Middle frontal gyrus (tissue), 1 donor: Measurements from ENCODE around the gene AMPH.
A peak's percentile ranks its signal among the peaks of the same experiment; 100 is the strongest.

Experiments
- DNase-seq: peaks from one replicate; pipeline ENCODE4 v3.0.0-alpha.2; 2015; ENCODE audit warnings: low spot score; ENCODE audit errors: extremely low spot score

The AMPH gene

DNA sequence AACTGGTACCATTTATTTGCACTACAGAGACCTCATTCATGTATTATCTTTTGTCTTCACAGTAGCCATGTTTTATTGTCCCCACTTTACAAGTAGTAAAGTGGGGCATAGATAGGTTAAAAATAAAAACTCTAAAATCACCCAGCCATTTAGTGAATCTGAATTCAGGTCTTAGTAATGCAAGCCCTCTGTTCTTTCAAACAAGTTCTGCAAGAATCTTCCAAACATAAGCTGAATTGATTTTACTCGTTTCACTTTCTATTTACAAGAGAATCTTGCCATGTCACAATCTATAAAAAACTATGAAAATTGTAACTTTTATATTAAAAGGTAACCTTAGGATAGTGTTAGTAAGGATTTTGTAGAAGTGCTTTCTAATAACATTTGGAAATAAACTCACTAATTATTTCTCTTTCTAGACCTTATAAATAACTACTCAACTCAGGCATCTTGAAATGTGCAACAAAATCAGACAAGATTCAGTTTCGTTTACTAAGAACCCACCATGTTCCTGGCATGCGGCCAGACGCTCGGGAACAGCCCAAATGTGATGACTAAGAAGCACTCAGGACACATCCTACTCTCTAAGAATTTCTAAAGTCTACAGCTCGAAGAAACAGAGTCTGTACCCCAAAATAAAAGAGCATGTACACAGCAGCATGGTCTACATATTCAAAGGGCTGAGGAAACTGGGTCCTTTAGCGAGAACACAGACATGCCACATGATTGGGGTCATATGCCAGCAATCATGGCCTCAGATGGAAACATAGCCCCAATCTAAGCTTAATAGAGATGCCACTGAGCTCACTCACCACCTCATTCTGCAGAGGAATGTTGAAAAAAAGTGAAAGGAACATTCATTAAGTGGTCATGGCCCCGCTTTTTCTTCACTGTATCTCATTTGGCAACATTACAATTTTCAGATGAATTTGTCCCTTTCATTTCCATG lies 167.6 kb downstream of the AMPH start:
- DNase-seq, result no peak

DNA sequence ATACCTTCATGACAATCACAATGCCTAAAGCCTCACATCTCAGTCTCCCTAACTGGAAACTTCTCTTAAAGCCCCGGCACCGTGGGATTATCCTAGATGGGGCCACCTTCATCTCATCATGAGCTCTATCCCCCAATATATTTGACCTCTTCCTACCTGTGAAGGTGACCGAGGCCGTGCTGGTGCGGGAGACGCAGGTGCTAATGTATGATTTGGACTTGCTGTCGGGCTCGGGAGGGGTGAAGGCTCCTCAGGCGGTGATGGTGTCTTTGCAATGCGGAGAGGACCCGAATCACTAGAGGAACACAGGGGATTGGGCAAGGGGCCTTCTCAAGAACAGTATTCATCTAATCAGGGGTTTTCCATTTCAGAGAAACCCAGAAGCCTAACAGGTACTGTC lies 168.4 kb downstream of the AMPH start:
- DNase-seq, result no peak

DNA sequence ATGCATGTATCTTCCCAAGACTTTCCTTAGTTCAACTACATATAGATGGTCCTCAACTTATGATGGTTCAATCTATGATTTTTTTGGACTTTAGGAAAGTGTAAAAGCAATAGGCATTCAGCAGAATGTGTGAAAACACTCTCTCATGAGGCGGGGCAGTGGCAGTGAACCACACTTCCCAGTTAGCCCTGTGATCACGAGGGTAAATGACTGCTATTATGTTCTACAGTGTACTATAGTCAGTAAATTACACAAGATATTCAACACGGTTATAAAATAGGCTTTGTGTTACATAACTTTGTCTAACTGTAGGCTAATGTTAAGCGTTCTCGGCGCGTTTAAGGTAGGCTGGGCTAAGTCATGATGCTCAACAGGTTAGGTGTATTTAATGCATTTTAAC lies 169.3 kb downstream of the AMPH start:
- DNase-seq, result no peak

GRCh38 chr7:38453826-38454225 lies 177.3 kb downstream of the AMPH start:
- no peak for DNase-seq

GRCh38 chr7:38453168-38453567 lies 178.0 kb downstream of the AMPH start:
- no peak for DNase-seq

GRCh38 chr7:38452681-38453108 lies 178.5 kb downstream of the AMPH start:
- no peak for DNase-seq

- DNase-seq, result no peak
These were observed 179.3 kb downstream of the AMPH start for GRCh38 chr7:38451840-38452239.

DNA sequence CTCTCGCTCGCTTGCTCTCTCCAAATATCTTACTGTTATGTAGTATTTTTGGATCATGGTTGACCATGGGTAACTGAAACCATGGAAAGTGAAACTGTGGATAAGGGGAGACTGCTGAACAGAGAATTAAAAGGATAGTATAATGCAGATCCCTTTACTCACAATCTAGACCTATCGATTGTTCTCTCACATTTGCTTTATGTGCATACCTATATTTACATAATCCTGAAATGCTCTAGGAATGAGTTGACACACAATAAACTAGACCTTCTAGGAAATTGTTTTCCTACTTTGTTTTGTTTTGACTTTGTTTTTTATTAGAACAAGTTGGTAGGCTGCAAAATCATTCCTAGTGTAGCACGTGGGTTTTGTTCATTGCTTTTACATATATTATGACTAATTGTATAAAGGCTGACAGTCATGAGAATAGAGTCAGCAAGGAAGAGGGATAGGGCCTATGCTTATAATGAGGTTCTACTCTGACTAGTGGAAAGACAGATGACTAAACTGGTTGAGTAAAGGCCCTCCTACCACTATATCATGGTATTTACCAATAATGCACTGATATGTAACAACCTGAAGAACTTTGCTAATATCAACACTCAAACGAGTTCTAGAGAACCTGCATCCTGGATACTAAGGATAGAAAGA lies 182.5 kb downstream of the AMPH start:
- no peak for DNase-seq

- DNase-seq, result no peak
These were observed 183.1 kb downstream of the AMPH start for GRCh38 chr7:38448054-38448453.

DNA sequence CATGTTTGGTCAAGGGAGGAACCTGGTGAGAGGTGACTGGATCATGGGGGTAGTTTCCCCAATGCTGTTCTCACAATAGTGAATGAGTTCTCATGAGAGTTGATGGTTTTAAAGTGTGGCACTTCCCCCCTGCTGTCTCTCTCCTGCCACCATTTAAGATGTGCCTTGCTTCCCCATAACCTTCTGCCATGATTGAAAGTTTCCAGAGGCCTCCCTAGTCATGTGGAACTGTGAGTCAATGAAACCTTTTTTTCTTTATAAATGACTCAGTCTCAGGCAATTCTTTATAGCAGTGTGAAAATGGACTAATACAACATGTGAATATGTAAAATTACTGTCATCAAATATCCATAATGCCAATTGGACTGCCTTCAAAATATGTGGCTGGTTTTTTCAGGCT lies 192.2 kb downstream of the AMPH start:
- no peak for DNase-seq

- no peak for DNase-seq
These were observed 198.5 kb downstream of the AMPH start for GRCh38 chr7:38432671-38433070.

GRCh38 chr7:38432080-38432479 lies 199.1 kb downstream of the AMPH start:
- no peak for DNase-seq

- no peak for DNase-seq
These were observed 202.1 kb downstream of the AMPH start for GRCh38 chr7:38429057-38429456.

GRCh38 chr7:38428041-38428440 lies 203.1 kb downstream of the AMPH start:
- peak; percentile 26 for DNase-seq

DNA sequence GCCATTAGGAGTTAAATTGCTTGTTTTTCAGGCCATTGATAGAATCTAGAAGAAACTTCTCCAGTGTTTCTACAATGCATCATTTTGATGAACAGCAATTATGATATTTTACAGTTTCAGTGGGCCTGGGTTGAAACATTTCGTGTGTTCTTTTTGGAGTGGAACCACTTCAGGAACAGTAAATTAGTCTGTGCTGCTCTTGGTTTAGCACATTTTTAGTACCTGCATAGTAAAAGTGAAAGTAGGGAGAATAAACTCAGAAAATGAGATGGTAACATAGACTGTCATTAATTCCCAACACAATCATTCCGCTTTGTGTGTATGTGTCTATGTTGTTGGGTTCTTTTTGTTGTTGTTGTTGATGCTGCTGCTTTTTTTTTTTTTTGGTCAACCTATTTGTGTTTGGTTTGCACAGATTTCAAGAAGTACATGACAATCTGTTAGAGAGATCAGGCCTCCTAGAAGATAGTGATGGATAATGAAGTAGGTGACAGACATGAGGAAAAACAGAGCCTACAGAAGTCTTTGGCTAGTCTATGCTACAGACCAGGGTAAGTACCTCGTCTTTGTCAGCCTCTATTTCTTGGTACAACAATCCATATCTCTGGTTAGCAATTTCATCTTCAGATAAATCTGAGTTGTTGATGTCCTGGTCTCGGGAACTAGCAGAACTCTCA lies 203.8 kb downstream of the AMPH start:
- DNase-seq, result no peak

GRCh38 chr7:38425509-38425908 lies 205.7 kb downstream of the AMPH start:
- DNase-seq, result no peak

- no peak for DNase-seq
These were observed 206.3 kb downstream of the AMPH start for GRCh38 chr7:38424750-38425463.

- no peak for DNase-seq
These were observed 217.4 kb downstream of the AMPH start for GRCh38 chr7:38413784-38414183.

DNA sequence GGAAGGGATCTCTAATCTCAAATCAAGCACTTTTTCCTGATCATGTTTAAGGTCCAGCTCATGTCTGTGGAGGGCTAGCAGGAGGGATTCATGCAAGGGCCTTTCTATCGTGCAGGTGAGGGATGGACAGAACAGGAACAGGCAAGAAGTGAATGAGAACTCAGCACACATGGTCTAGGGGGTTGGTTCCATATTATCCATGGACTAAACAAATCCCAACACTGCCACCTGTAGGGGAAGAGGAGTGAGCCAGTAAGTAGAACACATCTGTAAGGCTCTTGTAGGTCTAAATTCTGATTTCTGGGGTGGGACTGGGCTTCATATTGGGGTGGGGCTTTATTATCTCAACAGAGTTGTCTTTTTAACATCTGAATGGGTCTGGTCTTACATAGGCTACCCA lies 219.8 kb downstream of the AMPH start:
- no peak for DNase-seq

GRCh38 chr7:38410056-38410455 lies 221.1 kb downstream of the AMPH start:
- DNase-seq, result no peak

DNA sequence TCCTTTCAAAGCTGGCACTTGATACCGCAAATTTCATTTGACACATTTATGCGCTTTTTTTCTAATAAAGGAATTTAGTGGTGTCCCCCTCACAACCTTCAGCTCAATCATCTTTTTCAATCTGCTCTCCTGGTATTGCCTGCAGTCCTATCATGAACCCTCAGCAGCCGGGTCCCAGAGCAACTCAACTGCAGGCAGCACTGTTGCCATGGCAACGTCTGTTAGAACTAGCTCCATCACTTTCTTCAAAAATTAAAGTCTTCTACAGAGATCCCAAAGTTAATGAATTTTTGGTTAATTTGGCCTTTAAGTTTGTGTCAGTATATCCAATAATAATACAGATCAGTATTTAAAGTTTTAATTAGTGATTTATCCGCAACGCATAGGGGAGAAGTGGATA lies 221.6 kb downstream of the AMPH start:
- no peak for DNase-seq
